Measurements from ENCODE around the gene TMIGD3.

TMIGD3 gene

GRCh38 chr1:111541721-111542120 lies 38.3 kb upstream of the TMIGD3 start:
- no peak overlapping the region for H3K4me3 ChIP-seq (ENCODE audit: low read depth, low read length)
- DNase-seq (ENCODE audit: low read depth) = no peak
- TF ChIP-seq MAX (IDR thresholded peaks at IDR 0.05; ENCODE audit: low read depth, low read length) (no peak), CTCF (IDR thresholded peaks at IDR 0.05; ENCODE audit: low read depth, low read length) (no peak), POLR2A (IDR thresholded peaks at IDR 0.05; ENCODE audit: extremely low read depth, insufficient read length) (no peak), MYC (IDR thresholded peaks at IDR 0.05; ENCODE audit: low read depth, low read length) (no peak)

- TF ChIP-seq CTCF (IDR thresholded peaks at IDR 0.05; ENCODE audit: low read depth, low read length) = no peak
- no peak for TF ChIP-seq MAX (IDR thresholded peaks at IDR 0.05; ENCODE audit: low read depth, low read length)
- TF ChIP-seq MYC (IDR thresholded peaks at IDR 0.05; ENCODE audit: low read depth, low read length) = no peak
- no peak for TF ChIP-seq POLR2A (IDR thresholded peaks at IDR 0.05; ENCODE audit: extremely low read depth, insufficient read length)
- no peak for DNase-seq (ENCODE audit: low read depth)
- H3K4me3 ChIP-seq (ENCODE audit: low read depth, low read length) = no peak overlapping the region
Observed at GRCh38 chr1:111540928-111541327, 37.5 kb upstream of the TMIGD3 start.

GRCh38 chr1:111538343-111539025 lies 35.1 kb upstream of the TMIGD3 start:
- no peak overlapping the region for H3K4me3 ChIP-seq (ENCODE audit: low read depth, low read length)
- TF ChIP-seq POLR2A (IDR thresholded peaks at IDR 0.05; ENCODE audit: extremely low read depth, insufficient read length) = no peak
- no peak for TF ChIP-seq MAX (IDR thresholded peaks at IDR 0.05; ENCODE audit: low read depth, low read length)
- no peak for TF ChIP-seq MYC (IDR thresholded peaks at IDR 0.05; ENCODE audit: low read depth, low read length)
- TF ChIP-seq CTCF (IDR thresholded peaks at IDR 0.05; ENCODE audit: low read depth, low read length) = no peak
- no peak for DNase-seq (ENCODE audit: low read depth)

- no peak for TF ChIP-seq MYC (IDR thresholded peaks at IDR 0.05; ENCODE audit: low read depth, low read length)
- no peak for TF ChIP-seq MAX (IDR thresholded peaks at IDR 0.05; ENCODE audit: low read depth, low read length)
- no peak for TF ChIP-seq CTCF (IDR thresholded peaks at IDR 0.05; ENCODE audit: low read depth, low read length)
- no peak for TF ChIP-seq POLR2A (IDR thresholded peaks at IDR 0.05; ENCODE audit: extremely low read depth, insufficient read length)
- DNase-seq (ENCODE audit: low read depth) = no peak
Observed at GRCh38 chr1:111535256-111536191, 32.1 kb upstream of the TMIGD3 start.

GRCh38 chr1:111520053-111520452 lies 16.6 kb upstream of the TMIGD3 start:
- no peak overlapping the region for H3K4me3 ChIP-seq (ENCODE audit: low read depth, low read length)
- TF ChIP-seq CTCF (IDR thresholded peaks at IDR 0.05; ENCODE audit: low read depth, low read length) = no peak
- no peak for TF ChIP-seq MYC (IDR thresholded peaks at IDR 0.05; ENCODE audit: low read depth, low read length)
- TF ChIP-seq MAX (IDR thresholded peaks at IDR 0.05; ENCODE audit: low read depth, low read length) = no peak
- no peak for TF ChIP-seq POLR2A (IDR thresholded peaks at IDR 0.05; ENCODE audit: extremely low read depth, insufficient read length)
- DNase-seq (ENCODE audit: low read depth) = no peak

More at GRCh38 chr1:111535256-111536191, 32.1 kb upstream of the TMIGD3 start:
- H3K4me3 ChIP-seq (ENCODE audit: low read depth, low read length) = no peak overlapping the region

Data from NB4 (cell line).